HK-2 (cell line): Measurements from ENCODE around the gene GPX3.

Experiments used
- DNase-seq: peaks from one replicate; pipeline ENCODE4 v3.0.0-alpha.2; 2018; ENCODE audit not compliant: unreplicated experiment

Gene GPX3

DNA sequence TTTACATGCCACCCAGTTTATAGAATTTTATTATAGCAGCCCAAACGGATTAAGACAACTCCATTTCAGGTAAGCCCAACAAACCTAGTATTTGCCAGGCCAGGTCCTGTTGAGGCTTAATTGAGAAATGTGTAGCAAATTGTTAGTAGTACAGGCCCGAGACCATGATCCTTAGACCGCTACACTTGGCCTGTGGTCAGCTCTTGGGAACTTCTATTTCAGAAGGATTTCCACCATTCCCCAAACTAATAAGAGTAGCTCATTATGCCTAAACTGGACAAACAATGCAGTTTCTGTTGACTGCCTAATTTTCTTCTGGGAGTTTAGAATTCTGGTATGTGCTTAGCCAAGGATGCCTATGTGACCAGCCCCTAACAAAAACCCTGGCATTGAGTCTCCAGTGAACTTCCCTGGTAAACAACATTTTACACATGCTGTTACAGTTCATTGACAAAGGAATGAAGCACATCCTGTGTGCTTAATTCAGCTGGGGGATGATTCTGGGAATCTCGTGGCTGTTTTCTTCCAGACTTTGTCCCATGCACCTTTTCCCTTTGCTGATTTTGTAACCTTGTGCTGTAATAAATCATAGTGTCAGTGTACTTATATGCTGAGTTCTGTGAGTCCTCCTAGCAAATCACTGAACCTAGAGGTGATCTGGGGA lies 5.6 kb upstream of the GPX3 start:
- no peak for DNase-seq

DNA sequence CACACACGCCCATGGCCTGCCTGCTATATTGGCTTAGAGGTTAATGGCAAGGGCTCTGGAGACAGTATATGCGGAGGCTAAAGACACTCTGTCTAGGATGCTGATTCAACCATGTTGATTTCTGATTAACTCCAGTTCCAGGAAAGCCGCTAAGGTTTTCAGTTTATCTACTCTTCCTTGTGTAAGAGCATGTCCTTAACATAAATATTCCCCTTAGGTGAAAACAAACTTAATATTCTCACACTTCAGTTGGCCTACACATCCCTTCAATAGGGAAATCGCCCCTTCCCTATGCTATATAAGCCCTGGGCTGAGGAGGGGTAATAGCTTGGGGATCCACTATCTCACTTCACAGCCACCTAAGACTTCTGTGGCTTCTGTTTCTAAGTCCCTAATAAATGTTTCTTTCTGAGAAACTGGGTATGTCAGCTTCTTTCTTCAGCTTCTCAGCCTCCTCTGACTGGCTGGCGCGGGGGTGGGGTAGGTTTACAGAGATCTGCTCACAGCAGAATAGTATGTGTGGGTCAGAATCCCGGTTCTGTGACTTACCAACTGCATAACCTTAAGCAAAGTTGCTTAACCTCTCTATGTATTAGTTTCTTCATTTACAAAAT lies 4.3 kb upstream of the GPX3 start:
- no peak for DNase-seq

DNA sequence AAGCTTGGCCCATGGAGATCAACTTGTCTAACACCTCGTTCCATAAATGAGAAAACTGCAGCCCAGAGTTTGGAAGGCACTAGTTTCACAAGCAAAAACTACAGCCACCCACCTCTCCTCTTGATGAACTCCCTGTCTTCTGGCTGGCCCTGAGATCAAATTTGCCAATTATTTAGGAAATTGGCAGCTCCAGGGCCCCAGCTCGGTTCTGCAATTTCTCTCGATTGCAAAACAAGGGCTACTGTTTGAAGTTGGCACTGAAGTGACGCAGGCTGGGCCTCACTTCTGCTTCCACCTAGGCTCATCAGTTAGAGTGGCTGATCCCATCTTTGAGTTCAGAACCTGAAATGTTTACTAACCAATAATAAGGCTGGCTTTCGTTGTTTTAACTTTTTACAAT lies 3.7 kb upstream of the GPX3 start:
- DNase-seq: no peak

DNA sequence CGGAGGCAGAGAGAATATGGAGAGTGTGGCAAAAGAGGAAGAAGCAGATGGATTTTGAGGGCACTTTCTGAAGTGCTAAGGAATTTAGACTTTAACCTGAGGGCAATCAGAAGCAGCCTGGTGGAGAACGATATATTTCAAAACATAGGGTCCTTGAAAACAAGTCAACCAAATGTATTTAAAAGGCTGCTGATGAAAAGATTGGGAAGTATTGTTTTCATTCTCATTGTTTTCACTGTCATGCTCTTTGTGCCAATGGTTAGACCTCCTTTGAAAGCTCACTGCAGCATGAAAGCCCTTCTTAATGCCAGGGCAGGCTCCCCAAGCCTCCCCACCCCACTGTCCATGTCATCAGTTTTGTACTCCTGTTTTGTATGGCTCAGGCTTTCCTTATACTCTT lies 2.5 kb upstream of the GPX3 start:
- no peak for DNase-seq

DNA sequence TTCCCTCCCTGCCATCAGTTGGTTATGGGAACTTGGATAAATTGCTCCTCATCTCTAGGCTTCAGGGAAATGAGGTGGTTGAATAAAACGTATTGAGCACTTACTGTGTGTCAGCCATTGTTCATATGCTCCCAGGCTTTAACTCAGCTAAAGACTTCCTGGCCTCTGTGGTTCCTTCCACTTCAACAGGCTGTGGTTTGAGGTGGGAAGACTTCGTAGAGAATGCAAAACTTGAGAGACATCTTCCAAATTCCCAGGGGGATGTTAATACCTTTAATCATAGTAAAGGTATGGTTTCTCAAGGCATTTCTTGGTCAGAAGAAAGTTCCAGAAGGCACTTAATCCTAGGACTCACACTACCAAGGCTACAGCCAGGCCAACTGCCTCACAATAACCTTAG lies 1.5 kb upstream of the GPX3 start:
- DNase-seq: no peak

DNA sequence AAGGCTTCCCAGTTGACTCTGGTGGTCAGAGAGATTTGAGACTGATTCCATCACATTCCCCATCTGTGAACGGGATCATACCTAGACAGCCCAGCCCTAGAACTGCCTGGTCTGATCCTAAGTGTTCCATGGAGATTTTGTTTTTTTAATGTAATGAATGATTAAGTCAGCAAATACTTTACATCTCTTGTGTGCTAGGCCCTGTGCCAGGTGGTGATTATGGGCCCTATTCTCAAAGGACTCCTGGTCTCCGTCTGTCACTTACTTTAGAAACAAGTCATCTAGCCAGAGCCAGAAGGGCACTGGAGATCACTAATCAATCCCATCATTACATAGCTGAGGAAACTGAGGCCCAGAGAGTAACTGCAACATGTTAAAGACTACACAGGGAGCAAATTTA lies 1.1 kb upstream of the GPX3 start:
- no peak for DNase-seq

DNA sequence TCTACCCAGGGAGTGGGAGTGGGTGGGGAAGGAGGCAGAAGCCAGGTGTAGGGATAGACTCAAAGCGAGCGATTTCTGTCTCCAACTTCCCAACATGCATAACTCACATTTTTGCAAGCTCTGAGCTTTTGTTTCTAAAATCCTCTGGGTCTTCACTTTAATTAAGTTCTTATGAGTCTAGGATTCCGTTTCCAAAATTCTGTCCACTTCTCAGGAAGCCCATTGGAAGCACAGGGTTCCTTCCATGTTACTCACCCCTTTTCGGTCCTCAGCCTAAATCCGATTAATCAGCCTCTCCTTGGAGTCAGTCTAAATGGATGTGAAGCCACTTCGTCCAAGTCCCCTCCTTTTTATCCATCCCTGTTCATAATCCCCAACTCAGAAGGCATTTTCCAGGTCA lies 1.4 kb downstream of the GPX3 start:
- DNase-seq: no peak

DNA sequence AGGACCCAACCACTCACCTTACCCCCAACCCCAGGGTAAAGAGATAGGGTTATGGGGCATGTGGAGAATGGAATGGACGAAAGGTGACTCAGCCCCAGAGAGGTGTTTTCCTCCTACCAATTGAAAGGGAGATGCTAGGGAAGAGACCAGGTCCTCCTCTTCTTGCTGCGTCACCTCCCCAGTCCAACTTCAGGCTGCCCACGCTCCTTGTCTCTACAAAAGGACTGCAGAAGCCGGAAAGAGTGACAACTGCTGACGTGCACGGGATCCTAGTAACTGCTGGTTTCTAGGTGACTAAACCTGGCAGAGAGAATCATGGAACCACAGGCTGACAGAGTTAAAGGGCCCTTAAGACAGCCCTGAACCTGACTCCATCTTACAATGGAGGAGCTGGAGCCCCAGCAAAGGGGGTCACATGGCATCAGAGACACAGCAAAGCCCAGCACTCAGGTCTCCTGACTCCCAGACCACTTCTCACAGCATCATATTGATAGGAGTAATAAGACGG lies 2.2 kb downstream of the GPX3 start:
- no peak for DNase-seq

DNA sequence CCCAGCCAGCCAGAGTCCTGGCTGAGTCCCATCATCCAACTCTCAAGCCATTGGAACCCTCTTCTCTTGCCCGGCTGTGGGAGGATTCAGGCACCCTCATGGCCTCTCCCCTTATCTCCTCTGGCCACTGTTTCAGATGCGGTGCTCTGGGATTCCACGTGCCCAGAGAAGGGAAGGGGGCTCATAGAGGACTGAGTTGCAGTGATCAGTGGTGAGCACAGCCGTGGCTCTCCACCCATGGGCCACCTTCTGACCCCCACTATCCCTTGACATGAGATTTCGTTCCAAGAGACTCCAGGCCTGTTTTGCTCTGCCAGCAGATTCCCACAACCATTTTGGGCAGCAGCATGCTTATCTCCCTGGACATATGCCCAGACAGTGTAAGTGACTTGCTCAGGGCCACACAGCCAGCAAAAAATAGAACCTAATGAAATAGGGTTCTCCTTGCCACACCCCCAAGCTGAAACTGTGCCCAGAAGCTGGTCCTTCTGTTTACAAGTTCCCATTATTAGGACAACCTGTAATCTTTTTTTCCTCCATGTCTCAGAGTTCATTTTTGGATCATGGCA lies 2.7 kb downstream of the GPX3 start:
- no peak for DNase-seq

DNA sequence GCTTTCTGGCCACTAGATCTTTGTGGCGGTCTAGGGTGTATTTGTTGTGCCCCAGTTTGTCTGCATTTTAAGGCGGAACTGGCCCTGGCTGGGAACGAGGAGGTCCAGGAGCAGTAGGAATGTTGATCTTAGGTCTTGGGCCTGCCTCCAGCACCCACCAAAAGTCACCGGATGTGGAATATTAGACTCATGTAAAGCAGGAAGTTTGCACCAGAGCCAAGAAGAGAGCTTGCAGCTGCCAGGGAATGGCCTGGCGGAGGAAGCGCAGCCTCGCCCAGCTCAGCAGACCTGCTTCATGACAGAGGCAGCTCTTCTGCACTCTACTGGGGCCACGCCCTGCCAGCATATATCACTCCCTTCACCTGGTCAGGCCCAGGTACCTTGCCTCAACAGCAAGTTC lies 3.3 kb downstream of the GPX3 start:
- DNase-seq: no peak

DNA sequence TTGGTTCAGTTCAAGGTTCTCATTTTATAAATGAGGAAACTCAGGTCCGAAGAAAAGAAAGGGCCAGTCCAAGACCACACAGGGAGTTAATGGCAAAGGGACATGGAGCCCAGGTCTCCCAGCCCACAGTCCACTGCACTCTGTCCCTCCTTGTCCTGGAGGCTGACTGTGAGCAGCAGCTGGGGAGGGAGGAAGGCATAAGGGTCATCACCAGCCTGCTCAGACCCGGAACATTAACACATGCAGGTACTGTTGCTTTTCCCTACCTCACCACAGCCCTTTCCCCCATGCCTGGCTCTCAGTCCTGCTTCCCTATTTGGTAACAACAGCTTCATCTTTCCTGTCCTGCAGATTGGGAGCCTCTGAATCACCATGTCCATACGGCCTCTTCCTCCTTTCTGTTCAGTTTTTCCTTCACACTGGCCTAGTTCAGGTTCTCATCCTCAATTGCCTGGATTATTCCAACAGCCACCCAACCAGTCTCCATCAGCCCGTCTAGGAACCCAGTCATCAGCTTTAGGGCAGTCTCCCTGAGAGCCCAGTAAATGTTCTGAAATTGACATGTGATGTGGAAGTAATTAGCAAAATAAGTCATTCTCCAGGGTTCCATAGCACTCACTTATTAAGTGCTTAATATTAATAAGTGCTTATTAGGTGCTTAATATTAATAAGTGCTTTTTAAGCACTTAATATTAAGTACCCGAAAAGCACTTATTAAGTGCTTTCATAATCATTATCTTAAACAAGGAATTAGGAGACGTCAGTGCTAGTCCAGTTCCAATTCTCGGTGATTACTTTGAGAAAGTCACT lies 4.3 kb downstream of the GPX3 start:
- DNase-seq: no peak

DNA sequence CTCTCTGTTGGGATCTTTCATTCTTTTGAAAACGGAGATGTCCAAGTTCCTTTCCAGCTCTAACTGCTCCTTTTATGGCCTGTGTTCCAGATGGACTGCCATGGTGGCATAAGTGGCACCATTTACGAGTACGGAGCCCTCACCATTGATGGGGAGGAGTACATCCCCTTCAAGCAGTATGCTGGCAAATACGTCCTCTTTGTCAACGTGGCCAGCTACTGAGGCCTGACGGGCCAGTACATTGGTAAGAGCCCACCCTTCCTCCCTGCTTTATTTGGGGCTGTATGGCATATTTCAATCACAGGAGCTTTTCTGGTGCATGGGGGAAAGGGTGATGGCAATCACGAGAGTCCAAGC lies 4.8 kb downstream of the GPX3 start:
- no peak for DNase-seq

DNA sequence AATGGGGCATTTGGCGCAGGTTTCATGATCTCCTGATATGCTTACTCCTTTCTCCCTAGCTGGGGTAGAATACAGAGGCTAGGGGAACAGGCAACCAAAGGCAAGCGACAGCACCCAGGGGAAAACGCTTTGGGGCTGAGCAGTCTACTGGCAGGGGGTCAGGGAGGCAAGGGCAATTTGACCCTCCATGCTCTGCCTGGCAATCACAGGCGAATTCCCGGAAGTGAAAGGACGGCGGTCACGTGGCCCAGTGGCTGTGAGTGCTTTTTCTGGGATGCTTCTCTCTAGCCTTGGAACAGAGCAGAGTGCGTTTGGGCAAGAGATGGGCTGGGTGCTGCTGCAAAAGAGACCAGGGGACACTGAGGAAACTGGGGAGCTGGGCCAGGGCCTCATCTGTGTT lies 5.7 kb downstream of the GPX3 start:
- DNase-seq: no peak

DNA sequence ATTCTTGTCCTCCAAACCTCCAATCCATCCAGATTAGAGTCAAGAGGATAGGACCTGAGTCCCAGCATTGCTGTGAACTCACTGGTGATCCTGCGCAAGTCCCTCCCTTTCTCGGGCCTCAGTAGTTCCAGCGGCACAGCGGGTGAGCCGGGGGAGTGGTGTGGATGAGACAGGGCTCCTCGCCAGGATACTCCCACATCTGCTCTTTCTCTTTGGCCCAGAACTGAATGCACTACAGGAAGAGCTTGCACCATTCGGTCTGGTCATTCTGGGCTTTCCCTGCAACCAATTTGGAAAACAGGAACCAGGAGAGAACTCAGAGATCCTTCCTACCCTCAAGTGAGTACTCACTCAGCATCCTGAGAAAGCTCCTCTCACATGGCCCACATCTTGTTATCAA lies 6.3 kb downstream of the GPX3 start:
- DNase-seq: no peak

DNA sequence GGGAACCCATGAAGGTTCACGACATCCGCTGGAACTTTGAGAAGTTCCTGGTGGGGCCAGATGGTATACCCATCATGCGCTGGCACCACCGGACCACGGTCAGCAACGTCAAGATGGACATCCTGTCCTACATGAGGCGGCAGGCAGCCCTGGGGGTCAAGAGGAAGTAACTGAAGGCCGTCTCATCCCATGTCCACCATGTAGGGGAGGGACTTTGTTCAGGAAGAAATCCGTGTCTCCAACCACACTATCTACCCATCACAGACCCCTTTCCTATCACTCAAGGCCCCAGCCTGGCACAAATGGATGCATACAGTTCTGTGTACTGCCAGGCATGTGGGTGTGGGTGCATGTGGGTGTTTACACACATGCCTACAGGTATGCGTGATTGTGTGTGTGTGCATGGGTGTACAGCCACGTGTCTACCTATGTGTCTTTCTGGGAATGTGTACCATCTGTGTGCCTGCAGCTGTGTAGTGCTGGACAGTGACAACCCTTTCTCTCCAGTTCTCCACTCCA lies 7.6 kb downstream of the GPX3 start:
- DNase-seq: no peak

DNA sequence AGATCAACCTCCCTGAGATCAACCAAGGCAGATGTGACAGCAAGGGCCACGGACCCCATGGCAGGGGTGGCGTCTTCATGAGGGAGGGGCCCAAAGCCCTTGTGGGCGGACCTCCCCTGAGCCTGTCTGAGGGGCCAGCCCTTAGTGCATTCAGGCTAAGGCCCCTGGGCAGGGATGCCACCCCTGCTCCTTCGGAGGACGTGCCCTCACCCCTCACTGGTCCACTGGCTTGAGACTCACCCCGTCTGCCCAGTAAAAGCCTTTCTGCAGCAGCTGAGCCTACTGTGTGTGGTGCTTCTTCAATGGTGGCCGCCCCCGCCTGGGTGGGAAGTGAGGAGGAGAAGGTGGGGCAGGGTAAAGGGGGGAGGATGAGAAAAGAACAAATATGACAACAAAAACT lies 8.3 kb downstream of the GPX3 start:
- no peak for DNase-seq

DNA sequence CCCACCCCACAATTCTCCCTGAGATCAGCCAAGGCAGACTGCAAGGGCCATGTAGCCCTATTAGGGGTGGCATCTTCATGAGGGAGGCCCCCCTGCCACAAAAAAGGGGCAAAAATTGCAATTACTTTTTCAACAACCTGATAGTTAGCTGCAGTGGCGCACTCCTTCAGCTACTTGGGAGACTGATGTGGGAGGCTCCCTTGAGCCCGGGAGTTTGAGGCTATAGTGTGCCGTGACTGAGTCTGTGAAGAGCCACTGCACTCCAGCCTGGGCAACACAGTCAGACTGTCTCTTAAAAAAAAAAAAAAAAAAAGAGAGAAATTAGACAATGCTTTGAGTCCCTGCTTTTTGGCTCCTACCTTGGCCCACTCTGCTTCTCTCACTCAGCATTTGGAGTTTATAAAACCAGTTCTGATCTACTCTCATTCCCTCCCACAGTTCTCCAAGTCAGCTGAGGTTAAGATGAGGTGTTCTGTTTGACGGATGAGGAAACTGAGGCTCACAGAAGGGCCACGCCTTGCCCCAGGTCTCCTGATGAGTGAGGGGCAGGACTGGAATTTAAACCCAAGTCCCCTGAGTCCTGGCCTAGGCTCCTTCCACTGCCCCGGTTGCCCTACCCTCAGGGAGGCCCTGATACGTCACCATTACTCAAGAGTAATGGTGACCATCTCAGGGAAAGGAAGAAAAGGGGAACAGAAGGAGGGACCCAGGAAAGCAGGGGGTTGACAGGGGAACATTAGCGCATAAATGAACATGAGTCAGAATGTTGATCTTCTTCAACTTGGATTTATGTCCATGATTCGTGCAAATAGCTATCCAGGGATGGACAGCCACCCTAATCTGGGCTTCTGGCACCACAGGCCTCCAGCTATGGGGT lies 9.0 kb downstream of the GPX3 start:
- DNase-seq: no peak

DNA sequence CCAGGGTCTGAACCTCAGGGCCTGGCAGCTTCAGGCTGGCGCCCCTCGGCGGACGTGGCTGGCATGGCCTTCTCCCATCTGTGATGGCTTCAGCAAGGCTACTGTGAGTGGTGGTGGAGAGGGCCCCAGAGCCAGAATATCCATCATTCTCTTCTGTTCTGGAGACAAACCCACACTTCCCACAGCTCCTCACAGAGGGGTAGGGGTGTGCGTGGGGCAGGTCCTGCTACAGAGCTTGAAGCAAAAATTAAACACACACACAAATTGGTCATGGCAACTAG lies 9.6 kb downstream of the GPX3 start:
- no peak for DNase-seq

DNA sequence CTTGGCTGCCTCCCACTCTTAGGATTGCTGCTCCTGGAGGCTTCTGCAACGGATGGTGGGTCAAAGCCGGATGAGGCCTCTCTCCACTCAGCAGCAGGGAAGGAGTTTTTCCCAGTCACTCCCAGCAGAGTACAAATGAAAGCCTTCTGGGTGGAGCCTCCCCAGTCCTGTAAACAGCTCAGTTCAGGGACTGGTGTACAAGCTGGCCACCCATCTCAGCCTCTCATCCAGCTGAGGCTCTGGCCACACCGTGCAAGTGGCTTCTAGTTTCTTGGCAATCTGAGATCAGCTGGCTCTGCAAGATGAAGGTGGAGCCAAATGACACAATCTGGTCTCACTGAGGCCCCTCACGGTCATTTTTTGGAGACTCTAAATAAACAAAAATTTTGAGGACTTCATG lies 10.0 kb downstream of the GPX3 start:
- DNase-seq: no peak

DNA sequence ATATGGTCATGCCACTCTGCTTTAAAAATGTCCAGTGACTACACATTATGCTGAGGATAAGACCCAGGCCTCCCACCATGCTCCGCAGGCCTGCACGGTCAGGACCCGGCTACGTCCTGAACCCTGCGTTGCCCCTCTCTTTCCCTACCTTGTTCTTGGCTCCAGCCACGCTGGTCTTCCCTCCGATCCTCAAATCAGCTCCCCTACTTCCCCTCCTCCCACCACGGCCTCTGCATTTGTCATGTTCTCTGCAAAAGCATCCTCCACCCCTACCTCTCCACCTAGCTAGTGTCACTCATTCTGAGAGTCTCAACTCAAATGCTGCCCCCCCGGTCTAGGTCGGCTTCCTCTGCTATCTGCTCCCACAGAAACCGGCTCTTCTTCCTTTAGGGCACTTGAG lies 11.2 kb downstream of the GPX3 start:
- no peak for DNase-seq

DNA sequence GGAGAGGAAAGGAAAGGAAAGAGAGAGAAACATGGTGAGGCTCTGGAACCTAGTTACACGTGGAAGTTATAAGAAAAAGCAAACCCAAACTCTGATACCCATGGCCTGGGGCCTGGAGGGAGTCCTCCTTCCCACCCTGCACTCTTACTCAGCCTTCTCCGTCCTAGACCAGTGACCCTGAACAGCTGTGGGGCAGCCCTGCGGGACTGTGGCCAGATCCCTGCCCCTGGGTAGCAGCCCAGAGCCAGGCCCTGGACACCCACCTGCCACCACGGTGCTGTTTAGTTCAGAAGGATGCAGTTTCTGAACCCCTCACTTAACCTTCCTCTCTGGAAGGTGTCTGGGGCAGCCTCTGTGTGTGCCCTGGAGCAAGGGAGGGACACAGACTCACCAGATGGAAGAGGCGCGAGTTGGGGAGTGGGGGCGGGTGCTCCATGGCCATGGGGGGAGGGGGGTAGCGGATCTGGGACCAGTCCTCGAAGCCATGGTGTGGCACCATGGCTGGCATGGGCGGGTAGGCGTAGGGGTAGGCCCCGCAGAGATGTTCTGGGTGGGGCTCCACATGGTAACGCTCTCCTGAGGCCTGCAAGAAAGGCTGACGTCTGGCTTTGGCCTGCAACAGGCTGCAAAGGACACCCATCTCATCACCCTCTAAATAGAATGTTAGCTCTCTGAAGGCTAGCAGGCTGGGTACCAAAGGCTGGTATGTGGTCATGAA lies 13.0 kb downstream of the GPX3 start:
- DNase-seq: no peak
